HG03280 (cell line): ENCODE measurements around the gene EPM2A.
"Not testable (repeated sequence)": the region's sequence is repeated elsewhere in the genome, so short reads cannot be mapped to it uniquely, and the experiment has no call there.

Source experiments
- ATAC-seq: cut with Tn5 transposase; IDR thresholded peaks from one replicate; pipeline ENCODE4 v1.9.1; 2021; ENCODE audit warnings: mild to moderate bottlenecking, moderate library complexity; ENCODE audit not compliant: unreplicated experiment

The EPM2A gene

GRCh38 chr6:145731447-145731846, 3.9 kb downstream of the EPM2A start:
- ATAC-seq: no peak

DNA sequence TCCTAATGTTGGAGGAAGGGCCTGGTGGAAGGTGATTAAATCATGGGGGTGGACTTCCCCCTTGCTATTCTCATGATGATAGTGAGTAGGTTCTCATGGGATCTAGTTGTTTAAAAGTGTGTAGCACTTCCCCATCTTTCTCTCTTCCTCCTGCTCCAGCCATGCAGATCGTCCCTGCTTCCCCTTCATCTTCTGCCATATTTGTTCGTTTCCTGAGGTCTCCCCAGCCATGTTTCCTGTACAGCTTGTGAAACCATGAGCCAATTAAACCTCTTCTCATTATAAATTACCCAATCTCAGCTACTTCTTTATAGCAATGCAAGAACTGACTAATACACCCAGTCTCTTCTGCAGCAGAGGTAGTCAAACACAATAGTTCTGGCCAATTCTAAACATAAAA, 5.4 kb downstream of the EPM2A start:
- no peak for ATAC-seq

DNA sequence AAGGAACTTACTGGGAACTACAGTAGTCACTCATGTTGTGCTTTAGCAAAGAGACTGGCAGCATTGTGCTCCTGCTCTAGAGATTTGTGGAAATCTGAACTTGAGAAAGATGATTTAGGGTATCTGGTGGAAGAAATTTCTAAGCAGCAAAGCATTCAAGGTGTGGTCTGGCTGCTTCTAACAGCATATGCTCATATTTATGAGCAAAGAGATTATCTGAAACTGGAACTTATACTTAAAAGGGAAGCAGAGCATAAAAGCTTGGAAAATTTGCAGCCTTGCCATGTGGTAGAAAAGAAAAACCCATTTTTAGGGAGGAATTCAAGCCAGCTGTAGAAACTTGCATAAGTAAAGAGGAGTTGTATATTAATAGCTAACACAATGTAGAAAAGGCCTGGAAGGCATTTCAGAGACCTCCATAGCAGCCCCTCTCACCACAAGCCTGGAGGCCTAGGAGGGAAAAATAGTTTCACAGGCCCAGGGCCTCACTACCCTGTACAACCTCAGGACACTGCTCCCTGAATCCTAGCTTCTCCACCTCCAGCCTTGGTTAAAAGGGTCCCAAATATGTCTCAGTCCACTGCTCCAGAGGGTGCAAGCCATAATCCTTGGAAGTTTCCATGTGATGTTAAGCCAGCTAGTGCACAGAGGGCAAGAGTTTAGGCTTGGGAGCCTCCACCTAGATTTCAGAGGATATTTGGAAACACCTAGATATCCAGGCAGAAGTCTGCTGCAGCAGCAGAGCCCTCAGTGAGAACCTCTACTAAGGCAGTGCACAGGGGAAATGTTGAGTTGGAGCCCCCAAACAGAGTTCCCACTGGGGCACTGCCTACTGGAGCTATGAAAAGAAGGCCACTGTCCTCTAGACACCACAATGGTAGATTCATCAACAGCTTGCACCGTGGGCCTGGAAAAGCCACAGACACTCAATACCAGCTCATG, 6.6 kb downstream of the EPM2A start:
- no peak for ATAC-seq

GRCh38 chr6:145727817-145728388, 7.4 kb downstream of the EPM2A start:
- ATAC-seq: no peak

GRCh38 chr6:145725570-145725969, 9.8 kb downstream of the EPM2A start:
- no peak for ATAC-seq

GRCh38 chr6:145723646-145724045, 11.7 kb downstream of the EPM2A start:
- no peak for ATAC-seq

DNA sequence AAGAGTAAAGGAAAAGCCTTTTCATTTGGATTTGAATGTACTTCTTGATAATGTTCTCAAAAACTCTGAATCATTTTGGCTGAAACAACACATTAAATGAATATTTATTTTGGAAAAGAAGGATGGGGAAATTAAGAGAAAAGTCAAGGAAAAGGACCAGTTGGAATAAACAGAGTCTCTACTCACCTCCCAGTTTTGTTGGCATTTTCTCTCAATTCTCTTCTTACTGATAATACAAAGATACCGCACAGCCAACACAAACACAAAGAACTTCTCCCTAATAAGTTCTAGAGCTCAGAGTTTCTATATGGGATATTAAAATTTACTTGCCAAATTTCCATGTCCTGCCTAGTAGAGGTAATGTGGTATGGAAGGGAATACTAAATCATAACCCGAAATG, 13.1 kb downstream of the EPM2A start:
- ATAC-seq: no peak

DNA sequence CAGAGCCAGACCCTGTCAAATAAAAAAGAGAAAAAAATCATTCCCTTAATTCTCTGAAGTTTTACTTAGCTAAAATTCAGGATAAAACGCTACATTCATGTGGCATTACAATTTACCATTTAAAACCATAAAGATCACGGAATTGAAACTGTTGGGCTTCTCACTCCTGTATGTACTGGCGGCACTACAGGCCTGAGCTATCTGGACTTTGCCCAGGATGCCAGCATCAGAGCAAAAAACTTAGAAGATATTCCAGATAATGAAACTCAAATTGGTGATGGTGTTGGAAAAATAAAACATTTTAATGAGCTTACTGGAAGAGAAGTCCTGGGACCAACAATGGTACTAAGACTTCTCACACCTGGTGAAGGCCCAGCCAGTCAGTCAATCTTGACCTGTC, 14.2 kb downstream of the EPM2A start:
- ATAC-seq: no peak

DNA sequence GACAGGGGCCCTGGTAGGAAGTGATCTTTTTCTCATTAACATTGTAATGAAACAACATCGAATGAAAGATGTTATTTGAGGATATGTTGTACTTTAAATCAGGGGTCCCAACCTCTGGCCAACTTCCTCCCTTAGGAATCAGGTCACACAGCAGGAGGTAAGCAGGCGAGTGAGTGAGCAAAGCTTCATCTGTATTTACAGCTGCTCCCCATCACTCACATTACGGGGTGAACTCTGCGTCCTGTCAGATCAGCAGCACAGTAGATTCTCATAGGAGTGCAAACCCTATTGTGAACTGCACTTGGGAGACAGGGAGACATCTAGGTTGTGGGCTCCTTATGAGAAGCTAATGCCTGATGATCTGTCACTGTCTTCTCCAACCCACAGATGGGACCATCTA, 19.9 kb downstream of the EPM2A start:
- no peak for ATAC-seq

- no peak for ATAC-seq
Observed at GRCh38 chr6:145714731-145715130, 20.6 kb downstream of the EPM2A start.

- ATAC-seq: no peak
Observed at GRCh38 chr6:145713773-145714172, 21.5 kb downstream of the EPM2A start.

- no peak for ATAC-seq
Observed at GRCh38 chr6:145711372-145711771, 23.9 kb downstream of the EPM2A start.

GRCh38 chr6:145707397-145707796, 27.9 kb downstream of the EPM2A start:
- no peak for ATAC-seq

- no peak for ATAC-seq
Observed at GRCh38 chr6:145705561-145705960, 29.8 kb downstream of the EPM2A start.

- ATAC-seq: no peak
Observed at GRCh38 chr6:145704143-145704781, 31.1 kb downstream of the EPM2A start.

GRCh38 chr6:145699462-145699861, 35.9 kb downstream of the EPM2A start:
- ATAC-seq: no peak

- not testable (repeated sequence) for ATAC-seq
Observed at GRCh38 chr6:145697401-145697800, 37.9 kb downstream of the EPM2A start.

GRCh38 chr6:145694083-145694737, 41.1 kb downstream of the EPM2A start:
- ATAC-seq: no peak

DNA sequence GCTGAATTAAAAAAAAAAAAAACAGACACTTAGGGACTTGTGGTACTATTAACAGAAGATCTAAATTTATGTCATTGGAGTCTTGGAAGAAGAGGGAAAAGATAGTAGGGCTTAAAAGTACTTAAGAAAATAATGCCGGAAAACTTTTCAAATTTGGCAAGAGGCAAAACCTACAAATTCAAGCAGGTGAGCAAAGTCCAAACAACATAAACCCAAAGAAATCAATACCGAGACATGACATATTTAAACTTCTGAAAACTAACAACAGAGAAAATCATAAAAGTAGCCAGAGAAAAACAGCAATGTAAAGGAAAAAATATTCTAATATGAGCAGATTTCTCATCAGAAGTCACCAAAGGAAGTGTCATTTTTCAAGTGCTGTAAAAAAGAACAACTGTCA, 44.4 kb downstream of the EPM2A start:
- no peak for ATAC-seq

GRCh38 chr6:145689529-145689928, 45.8 kb downstream of the EPM2A start:
- no peak for ATAC-seq

DNA sequence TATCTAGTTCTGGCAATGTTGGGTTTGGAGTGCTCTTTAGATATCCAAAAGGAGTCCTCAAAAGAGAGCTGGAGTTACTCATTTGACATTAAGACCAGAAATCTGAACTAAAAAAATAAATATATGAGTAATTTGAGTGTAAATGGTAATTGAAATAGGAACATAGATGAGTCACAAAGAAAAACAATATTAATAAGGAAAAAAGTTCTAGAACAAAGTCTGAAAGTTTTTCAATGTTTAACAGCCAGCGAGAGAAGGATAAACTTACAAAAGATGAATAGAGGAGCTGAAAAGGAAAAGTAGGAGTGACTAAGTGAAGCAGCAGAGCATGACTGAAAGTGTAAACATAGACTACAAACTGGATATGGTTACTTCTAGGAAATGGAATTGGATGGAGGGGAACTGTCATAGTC, 46.8 kb downstream of the EPM2A start:
- no peak for ATAC-seq
